T-helper 1 cell (primary cell): ENCODE data around the gene GPR160.

Experiments
- DNase-seq, 5 donors: peaks; one replicate each; pipeline ENCODE4 v3.0.0-alpha.2; 2012 to 2020

GPR160 gene

GRCh38 chr3:170128259-170128976 lies 90.6 kb downstream of the GPR160 start:
- peak in 1 of 5 donors; percentile 27 for DNase-seq

- DNase-seq = peak in 1 of 5 donors; percentile 13
Measured at GRCh38 chr3:170128977-170129431, 91.2 kb downstream of the GPR160 start.

DNA sequence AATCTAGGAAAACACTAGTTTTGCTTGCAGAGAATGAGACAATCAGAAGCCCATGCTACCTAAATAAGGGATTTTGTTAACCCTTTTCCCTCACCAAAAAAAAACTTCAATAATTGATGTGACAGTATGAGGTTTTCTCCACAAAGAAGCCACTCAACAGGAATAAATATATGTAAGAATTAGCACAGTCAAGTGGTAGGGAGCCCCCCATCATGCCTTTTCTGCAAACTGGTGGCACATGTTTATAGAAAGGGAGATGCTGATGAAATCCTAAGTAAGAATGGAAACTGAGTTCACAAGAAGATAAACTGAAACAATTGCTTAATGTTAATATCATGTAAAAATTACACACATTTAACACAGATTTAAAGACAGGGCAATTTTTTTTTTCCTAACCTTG lies 92.7 kb downstream of the GPR160 start:
- DNase-seq = no peak

DNA sequence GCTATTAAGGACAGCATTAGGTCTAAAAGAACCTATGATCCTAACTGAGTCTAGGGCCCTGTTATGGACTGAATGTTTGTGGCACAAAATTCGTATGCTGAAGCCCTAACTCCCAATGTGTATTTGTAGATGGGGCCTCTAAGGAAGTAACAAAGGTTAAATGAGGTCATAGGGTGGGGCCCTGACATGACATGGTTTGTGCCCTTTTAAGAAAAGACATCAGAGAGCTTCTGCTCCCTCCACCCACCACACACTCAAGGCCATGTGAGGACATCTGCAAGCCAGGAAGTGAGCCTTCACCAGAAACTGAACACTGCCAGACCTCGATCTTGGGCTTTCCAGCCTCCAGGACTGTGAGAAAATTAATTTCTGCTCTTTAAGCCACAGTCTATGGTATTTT lies 94.5 kb downstream of the GPR160 start:
- peak in 1 of 5 donors; percentile 30 for DNase-seq
